KOPT-K1 (cell line): ENCODE results near the gene LILRA6.
"Not testable (repeated sequence)": the region's sequence is repeated elsewhere in the genome, so short reads cannot be mapped to it uniquely, and the experiment has no call there.

ENCODE experiments used
- H3K27ac ChIP-seq: fragments of 200-600 bp; sonication (generic); 2 replicates; pipeline ENCODE4 v1.5.1; 2016; ENCODE audit warnings: antibody characterized with exemption, mild to moderate bottlenecking, low read depth, low read length; ENCODE audit not compliant: poor library complexity, severe bottlenecking
- H3K36me3 ChIP-seq: fragments of 200-600 bp; sonication (generic); 2 replicates; pipeline ENCODE4 v1.5.1; 2017; ENCODE audit warnings: antibody characterized with exemption, mild to moderate bottlenecking, low read length, moderate library complexity; ENCODE audit not compliant: insufficient read depth
- H3K9me3 ChIP-seq: fragments of 200-600 bp; sonication (generic); 2 replicates; pipeline ENCODE4 v1.5.1; 2017; ENCODE audit warnings: antibody characterized with exemption, low read length, mild to moderate bottlenecking; ENCODE audit not compliant: insufficient read depth, poor library complexity, severe bottlenecking

Gene LILRA6

GRCh38 chr19:54242646-54243045 lies at the start of gene LILRA6:
LILRA6 (minus strand) TSS chr19:54242790.
- not testable (repeated sequence) for H3K9me3 ChIP-seq, H3K36me3 ChIP-seq, H3K27ac ChIP-seq

GRCh38 chr19:54289160-54289559 lies 46.6 kb upstream of the LILRA6 start:
- H3K36me3 ChIP-seq, H3K27ac ChIP-seq: not testable (repeated sequence)
- H3K9me3 ChIP-seq: peaks cover 14% of the 10 kb centered on the region

DNA sequence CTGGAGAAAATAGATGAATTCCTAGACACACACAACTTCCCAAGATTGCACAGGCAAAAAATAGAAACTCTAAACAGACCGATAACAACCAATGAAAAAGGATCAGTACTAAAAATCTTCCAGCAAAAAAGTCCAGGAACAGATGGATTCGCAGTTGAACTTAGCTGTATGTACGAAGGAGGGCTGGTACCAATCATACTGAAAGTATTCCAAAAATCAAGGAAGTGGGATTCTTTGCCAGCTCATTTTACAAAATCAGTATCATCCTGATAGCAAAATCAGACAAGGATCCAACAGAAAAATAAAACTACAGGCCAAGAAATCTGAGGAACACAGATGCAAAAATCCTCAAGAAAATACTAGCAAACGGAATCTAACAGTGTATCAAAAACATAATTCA lies 44.9 kb upstream of the LILRA6 start:
- H3K36me3 ChIP-seq: no peaks in the 10 kb centered on the region
- H3K27ac ChIP-seq: no peak overlapping the region
- no peaks in the 10 kb centered on the region for H3K9me3 ChIP-seq

GRCh38 chr19:54286283-54286682 lies 43.7 kb upstream of the LILRA6 start:
- not testable (repeated sequence) for H3K36me3 ChIP-seq, H3K27ac ChIP-seq, H3K9me3 ChIP-seq

GRCh38 chr19:54285427-54286056 lies 43.0 kb upstream of the LILRA6 start:
- peak overlapping the region; percentile 35 for H3K27ac ChIP-seq
- H3K9me3 ChIP-seq, H3K36me3 ChIP-seq: not testable (repeated sequence)

- Histone ChIP-seq H3K27ac (no peak overlapping the region), H3K36me3 (no peaks in the 10 kb centered on the region), H3K9me3 (no peaks in the 10 kb centered on the region)
Observed at GRCh38 chr19:54282686-54283470, 40.3 kb upstream of the LILRA6 start.

DNA sequence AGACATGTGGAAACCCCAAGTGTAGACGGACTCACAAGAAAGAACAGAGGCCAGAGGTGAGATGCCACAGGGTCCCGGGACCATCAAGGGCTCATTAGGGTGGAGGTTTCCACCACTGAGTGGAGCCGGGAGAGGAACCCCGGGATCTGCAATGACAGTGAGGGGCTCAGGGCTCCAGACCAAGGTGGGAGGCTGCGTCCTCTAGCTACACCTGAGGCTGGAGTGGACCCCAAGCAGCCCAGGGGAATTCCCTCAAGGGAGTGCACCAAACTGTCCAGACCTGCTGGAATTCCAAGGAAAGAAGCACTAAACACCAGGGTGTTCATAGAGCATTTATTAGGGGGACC lies 39.1 kb upstream of the LILRA6 start:
- not testable (repeated sequence) for H3K9me3 ChIP-seq, H3K27ac ChIP-seq, H3K36me3 ChIP-seq

GRCh38 chr19:54281007-54281728 lies 38.6 kb upstream of the LILRA6 start, which contains the start of gene LILRB2:
LILRB2 (minus strand) TSS chr19:54281110; CDS start chr19:54280496, 614 bp downstream.
- Histone ChIP-seq H3K9me3 (no peaks in the 10 kb centered on the region), H3K27ac (no peak within 1 kb of the TSS), H3K36me3 (no peaks in the 10 kb centered on the region)

DNA sequence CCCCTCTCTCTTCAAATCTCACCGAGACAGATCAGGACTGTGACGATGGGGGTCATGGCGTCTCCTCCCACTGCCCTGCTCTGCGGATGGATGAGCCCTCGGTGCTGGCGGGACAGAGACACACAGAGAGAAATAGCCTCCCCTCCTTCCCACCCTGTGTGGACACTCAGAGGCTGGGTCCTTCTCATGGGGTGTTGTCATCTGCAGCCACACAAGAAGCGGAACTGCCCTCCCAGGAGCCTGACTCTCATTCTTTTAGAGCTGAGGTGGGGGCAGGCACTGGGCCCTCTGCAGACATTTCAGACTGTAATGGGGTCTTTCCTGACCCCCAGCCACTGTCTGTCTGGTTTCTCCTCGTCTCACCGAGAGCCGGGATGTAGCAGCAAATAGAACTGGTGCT lies 37.9 kb upstream of the LILRA6 start:
- H3K9me3 ChIP-seq, H3K27ac ChIP-seq, H3K36me3 ChIP-seq: not testable (repeated sequence)

- H3K36me3 ChIP-seq, H3K27ac ChIP-seq, H3K9me3 ChIP-seq: not testable (repeated sequence)
Observed at GRCh38 chr19:54280025-54280424, 37.4 kb upstream of the LILRA6 start.

DNA sequence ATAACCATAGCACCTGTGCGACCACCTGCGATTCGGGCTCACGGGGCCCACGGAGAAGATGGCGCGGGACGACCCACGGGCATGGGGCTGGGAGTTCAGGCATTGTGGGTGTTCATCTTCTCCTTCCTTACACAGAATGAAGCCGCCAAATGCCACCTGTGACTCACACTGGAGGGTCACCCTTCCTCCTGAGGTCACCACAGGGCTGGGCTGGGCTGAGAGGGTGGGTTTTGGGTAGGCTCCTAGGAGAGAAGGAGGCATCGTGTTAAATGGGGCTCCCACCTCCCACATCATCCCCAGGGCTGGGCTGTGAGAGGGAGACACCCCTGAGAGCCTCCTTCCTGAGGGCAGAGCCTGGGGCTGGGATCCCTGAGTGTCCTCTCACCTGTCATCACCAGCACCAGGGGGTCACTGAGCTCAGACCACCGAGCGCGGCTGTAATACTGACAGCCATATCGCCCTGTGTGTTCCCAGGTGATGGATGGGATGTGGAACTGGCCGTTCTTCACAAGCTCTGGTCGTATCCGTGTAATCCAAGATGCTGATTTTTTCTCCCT lies 36.9 kb upstream of the LILRA6 start:
- Histone ChIP-seq H3K27ac (no peak overlapping the region), H3K9me3 (no peaks in the 10 kb centered on the region), H3K36me3 (no peaks in the 10 kb centered on the region)

DNA sequence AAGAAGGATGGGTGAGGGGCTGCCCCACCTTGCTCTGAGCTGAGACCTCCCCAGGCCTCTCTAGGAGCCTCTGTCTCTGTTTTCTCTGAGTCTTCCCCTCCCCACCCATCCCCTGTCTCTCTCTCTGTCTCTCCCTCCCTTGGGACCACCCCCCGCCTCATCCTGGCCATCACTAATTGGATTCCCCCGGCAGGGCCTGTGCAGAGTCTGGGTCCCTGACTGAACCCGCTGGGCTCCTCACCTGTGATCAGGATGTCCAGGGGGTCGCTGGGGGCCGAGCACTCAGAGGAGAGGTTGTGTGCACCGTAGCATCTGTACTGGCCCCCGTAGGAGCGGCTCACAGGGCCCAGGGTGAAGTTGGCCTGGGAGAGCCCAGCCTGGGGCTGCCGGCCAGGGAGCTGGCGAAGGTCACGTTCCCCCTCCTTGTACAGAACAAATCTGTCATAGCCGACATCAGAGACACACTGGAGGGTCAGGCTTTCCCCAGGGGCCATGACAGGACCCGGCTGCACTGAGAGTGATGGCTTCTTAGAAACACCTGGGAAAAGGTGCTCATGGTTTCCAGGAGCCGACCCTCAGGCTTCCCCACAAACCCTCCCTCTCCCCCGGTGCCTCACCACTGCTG lies 36.1 kb upstream of the LILRA6 start:
- not testable (repeated sequence) for H3K36me3 ChIP-seq, H3K9me3 ChIP-seq, H3K27ac ChIP-seq

DNA sequence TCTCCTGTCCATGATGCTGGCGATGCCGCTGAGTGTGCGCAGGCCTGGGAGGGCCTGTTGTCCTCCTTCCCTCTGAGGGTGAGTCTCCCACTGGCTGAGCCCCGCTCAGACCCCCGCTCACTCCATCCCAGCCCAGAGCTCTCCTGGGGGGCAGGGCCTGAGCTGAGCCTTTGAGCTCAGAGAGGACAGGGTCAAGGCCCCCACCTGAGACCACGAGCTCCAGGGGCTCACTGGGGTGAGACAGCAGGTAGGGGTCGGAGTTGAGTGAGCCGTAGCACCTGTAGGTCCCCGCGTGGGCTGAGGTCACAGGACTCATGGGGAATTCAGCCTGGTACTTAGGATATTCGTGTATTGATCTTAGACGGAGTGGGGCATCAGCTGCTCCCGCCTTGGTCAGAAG lies 35.5 kb upstream of the LILRA6 start:
- H3K27ac ChIP-seq, H3K9me3 ChIP-seq, H3K36me3 ChIP-seq: not testable (repeated sequence)

- not testable (repeated sequence) for H3K9me3 ChIP-seq, H3K36me3 ChIP-seq, H3K27ac ChIP-seq
Observed at GRCh38 chr19:54277111-54277615, 34.6 kb upstream of the LILRA6 start.

GRCh38 chr19:54275951-54276350 lies 33.4 kb upstream of the LILRA6 start:
- Histone ChIP-seq H3K36me3 (no peaks in the 10 kb centered on the region), H3K27ac (no peak overlapping the region), H3K9me3 (no peaks in the 10 kb centered on the region)
